Neural progenitor cell (in vitro differentiated cells): ENCODE data around the gene ATXN7L1. TPM values are rescaled to one million over a fixed set of nuclear protein-coding genes. Genes with fewer than 3 reads are reported as not detected.

Experiments used
- DNase-seq: peaks from one replicate; pipeline ENCODE4 v3.0.0-alpha.2; 2016; ENCODE audit warnings: low spot score
- H2AFZ ChIP-seq: fragments of 200-600 bp; sonication (generic); replicated peaks from 2 replicates; pipeline ENCODE4 v1.6.1; 2016; ENCODE audit warnings: antibody characterized with exemption
- H3F3A ChIP-seq: fragments of 200-600 bp; sonication (generic); 2 replicates; pipeline ENCODE4 v1.6.1; 2016; ENCODE audit warnings: antibody characterized with exemption, low read depth
- H3K27ac ChIP-seq: fragments of 200-600 bp; sonication (generic); 2 replicates; pipeline ENCODE4 v1.5.1; 2016; ENCODE audit warnings: mild to moderate bottlenecking
- H3K27me3 ChIP-seq: fragments of 200-600 bp; sonication (generic); 2 replicates; pipeline ENCODE4 v1.6.1; 2016; ENCODE audit warnings: mild to moderate bottlenecking, moderate library complexity
- H3K36me3 ChIP-seq: fragments of 200-600 bp; sonication (generic); 2 replicates; pipeline ENCODE4 v1.5.1; 2016
- H3K4me1 ChIP-seq: fragments of 200-600 bp; sonication (generic); 2 replicates; pipeline ENCODE4 v1.6.1; 2016; ENCODE audit warnings: mixed run types
- H3K4me2 ChIP-seq: fragments of 200-600 bp; sonication (generic); 2 replicates; pipeline ENCODE4 v1.6.1; 2016
- H3K4me3 ChIP-seq: fragments of 200-600 bp; sonication (generic); 2 replicates; pipeline ENCODE4 v1.5.1; 2016
- H3K79me2 ChIP-seq: fragments of 200-600 bp; sonication (generic); 2 replicates; pipeline ENCODE4 v1.6.1; 2016; ENCODE audit warnings: low read depth
- H3K9ac ChIP-seq: fragments of 200-600 bp; sonication (generic); 2 replicates; pipeline ENCODE4 v1.6.1; 2016
- H3K9me3 ChIP-seq: fragments of 200-600 bp; sonication (generic); 2 replicates; pipeline ENCODE4 v1.5.1; 2016; ENCODE audit warnings: low read depth
- H4K20me1 ChIP-seq: fragments of 200-600 bp; sonication (generic); 2 replicates; pipeline ENCODE4 v1.6.1; 2016; ENCODE audit warnings: low read depth
- H3K27ac Mint-ChIP-seq: 3 replicates; pipeline ENCODE4 v1.8.0; 2021; ENCODE audit warnings: mixed read lengths
- H3K27me3 Mint-ChIP-seq: 2 replicates; pipeline ENCODE4 v1.8.0; 2022; ENCODE audit warnings: low read depth, mild to moderate bottlenecking, inconsistent platforms, moderate library complexity, mixed read lengths; ENCODE audit not compliant: insufficient read depth
- H3K36me3 Mint-ChIP-seq: 3 replicates; pipeline ENCODE4 v1.8.0; 2021; ENCODE audit warnings: mixed read lengths
- H3K4me1 Mint-ChIP-seq: 3 replicates; pipeline ENCODE4 v1.8.0; 2021; ENCODE audit warnings: mixed read lengths
- H3K4me3 Mint-ChIP-seq: 3 replicates; pipeline ENCODE4 v1.8.0; 2021; ENCODE audit warnings: mild to moderate bottlenecking, moderate library complexity, mixed read lengths
- H3K9me3 Mint-ChIP-seq: 3 replicates; pipeline ENCODE4 v1.8.0; 2020; ENCODE audit warnings: mixed read lengths
- EZH2 ChIP-seq: fragments of 200-600 bp; sonication (generic); IDR thresholded peaks from 2 replicates; pipeline ENCODE4 v1.6.1; 2017; ENCODE audit warnings: antibody characterized with exemption, mild to moderate bottlenecking, moderate library complexity
- EZH2phosphoT487 ChIP-seq: fragments of 200-600 bp; sonication (generic); IDR thresholded peaks from 2 replicates; pipeline ENCODE4 v1.6.1; 2017; ENCODE audit warnings: antibody characterized with exemption
- total RNA-seq: library from RNA; depleted of rRNA; stranded (reverse); fragments of >200 nt; gene quantifications from 2 replicates; pipeline ENCODE4 v1.2.3, GENCODE V29; 2015; ENCODE audit warnings: low replicate concordance
- TF ChIP-seq, protein P1 (sequence below): fragments of 200-600 bp; sonication (generic); IDR thresholded peaks from 2 replicates; pipeline ENCODE4 v1.5.1; 2017; ENCODE audit warnings: antibody characterized with exemption, mild to moderate bottlenecking

ATXN7L1 gene
- total RNA-seq, 1 donor from 2014 or later = 5.9 TPM

DNA sequence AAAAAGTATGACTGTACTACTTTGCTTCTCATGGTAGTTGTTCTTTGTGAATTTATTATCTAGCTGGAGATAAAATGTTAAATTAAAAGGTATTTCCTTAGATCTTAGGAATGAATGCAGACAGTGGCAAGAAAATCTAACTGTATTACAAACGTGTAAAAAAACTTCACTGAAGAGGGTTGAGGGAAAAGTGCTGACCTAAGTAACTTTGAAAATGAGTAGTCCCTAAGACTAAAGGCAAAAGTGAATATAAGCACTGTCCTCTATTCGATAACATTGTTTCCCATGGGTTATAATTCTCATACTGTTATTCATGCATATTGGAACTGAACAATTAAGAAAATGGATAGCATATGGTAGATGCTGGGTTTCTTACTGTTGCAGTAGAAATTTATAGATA is 148.4 kb downstream of the ATXN7L1 start:
- no peaks in the 10 kb centered on the region for H3K27me3 Mint-ChIP-seq
- Histone ChIP-seq H3K36me3 (no peaks in the 10 kb centered on the region), H3K9ac (no peak overlapping the region), H2AFZ (no peak overlapping the region), H3K27me3 (no peaks in the 10 kb centered on the region), H3K4me1 (peaks cover 5% of the 10 kb centered on the region), H4K20me1 (peaks cover 1% of the 10 kb centered on the region), H3K79me2 (no peaks in the 10 kb centered on the region), H3F3A (no peaks in the 10 kb centered on the region), H3K27ac (no peak overlapping the region), H3K4me2 (no peak overlapping the region), H3K9me3 (no peaks in the 10 kb centered on the region), H3K4me3 (no peak overlapping the region)
- peaks cover 2% of the 10 kb centered on the region for H3K9me3 Mint-ChIP-seq
- H3K4me3 Mint-ChIP-seq = no peak overlapping the region
- peaks cover 2% of the 10 kb centered on the region for H3K36me3 Mint-ChIP-seq
- no peak for DNase-seq
- no peak overlapping the region for H3K27ac Mint-ChIP-seq
- peaks cover 12% of the 10 kb centered on the region for H3K4me1 Mint-ChIP-seq
- TF ChIP-seq EZH2phosphoT487 (no peak), EZH2 (no peak)
- TF ChIP-seq, protein P1, sequence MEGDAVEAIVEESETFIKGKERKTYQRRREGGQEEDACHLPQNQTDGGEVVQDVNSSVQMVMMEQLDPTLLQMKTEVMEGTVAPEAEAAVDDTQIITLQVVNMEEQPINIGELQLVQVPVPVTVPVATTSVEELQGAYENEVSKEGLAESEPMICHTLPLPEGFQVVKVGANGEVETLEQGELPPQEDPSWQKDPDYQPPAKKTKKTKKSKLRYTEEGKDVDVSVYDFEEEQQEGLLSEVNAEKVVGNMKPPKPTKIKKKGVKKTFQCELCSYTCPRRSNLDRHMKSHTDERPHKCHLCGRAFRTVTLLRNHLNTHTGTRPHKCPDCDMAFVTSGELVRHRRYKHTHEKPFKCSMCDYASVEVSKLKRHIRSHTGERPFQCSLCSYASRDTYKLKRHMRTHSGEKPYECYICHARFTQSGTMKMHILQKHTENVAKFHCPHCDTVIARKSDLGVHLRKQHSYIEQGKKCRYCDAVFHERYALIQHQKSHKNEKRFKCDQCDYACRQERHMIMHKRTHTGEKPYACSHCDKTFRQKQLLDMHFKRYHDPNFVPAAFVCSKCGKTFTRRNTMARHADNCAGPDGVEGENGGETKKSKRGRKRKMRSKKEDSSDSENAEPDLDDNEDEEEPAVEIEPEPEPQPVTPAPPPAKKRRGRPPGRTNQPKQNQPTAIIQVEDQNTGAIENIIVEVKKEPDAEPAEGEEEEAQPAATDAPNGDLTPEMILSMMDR = no peak

GRCh38 chr7:105724688-105725087 is 151.7 kb downstream of the ATXN7L1 start:
- Histone ChIP-seq H3F3A (peaks cover 6% of the 10 kb centered on the region), H3K27me3 (no peaks in the 10 kb centered on the region), H3K4me1 (peaks cover 13% of the 10 kb centered on the region), H3K4me2 (no peak overlapping the region), H4K20me1 (peaks cover 20% of the 10 kb centered on the region), H3K4me3 (no peak overlapping the region), H3K9ac (no peak overlapping the region), H3K27ac (no peak overlapping the region), H3K9me3 (no peaks in the 10 kb centered on the region), H3K36me3 (no peaks in the 10 kb centered on the region), H2AFZ (no peak overlapping the region), H3K79me2 (no peaks in the 10 kb centered on the region)
- Mint-ChIP-seq H3K36me3 (peaks cover 2% of the 10 kb centered on the region), H3K4me3 (no peak overlapping the region), H3K27me3 (peaks cover 3% of the 10 kb centered on the region), H3K9me3 (peaks cover 2% of the 10 kb centered on the region), H3K27ac (no peak overlapping the region), H3K4me1 (peaks cover 19% of the 10 kb centered on the region)
- TF ChIP-seq EZH2phosphoT487 (no peak), EZH2 (no peak)
- TF ChIP-seq, protein P1 = no peak
- no peak for DNase-seq

DNA sequence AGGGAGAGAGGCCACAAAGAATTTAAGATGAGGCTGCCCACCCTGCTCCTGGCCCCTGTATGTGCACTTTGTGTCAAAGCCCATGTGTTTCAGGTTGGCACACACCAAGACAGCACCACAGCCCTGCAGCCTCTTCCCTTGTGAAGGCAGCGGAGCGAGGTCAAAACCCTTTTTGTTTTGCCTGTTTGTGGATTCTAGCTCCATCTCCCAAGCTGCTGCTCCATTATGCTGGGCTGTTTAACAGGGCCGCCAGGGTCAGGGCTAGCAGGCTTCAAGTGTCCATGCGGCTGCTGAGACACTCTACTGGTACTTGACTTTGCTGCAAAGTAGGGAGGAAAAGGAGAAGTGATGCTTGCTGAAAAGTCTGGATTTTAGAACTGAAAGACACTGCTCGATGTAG is 152.8 kb downstream of the ATXN7L1 start:
- Histone ChIP-seq H3K4me1 (peaks cover 18% of the 10 kb centered on the region), H3K4me2 (no peak overlapping the region), H3K9me3 (no peaks in the 10 kb centered on the region), H3K27ac (no peak overlapping the region), H3K4me3 (no peak overlapping the region), H3K36me3 (no peaks in the 10 kb centered on the region), H4K20me1 (peaks cover 30% of the 10 kb centered on the region), H3K79me2 (no peaks in the 10 kb centered on the region), H3K27me3 (no peaks in the 10 kb centered on the region), H3K9ac (no peak overlapping the region), H3F3A (peaks cover 9% of the 10 kb centered on the region), H2AFZ (no peak overlapping the region)
- peaks cover 28% of the 10 kb centered on the region for H3K4me1 Mint-ChIP-seq
- H3K36me3 Mint-ChIP-seq = peaks cover 2% of the 10 kb centered on the region
- peak overlapping the region; percentile 53 for H3K27ac Mint-ChIP-seq
- peaks cover 3% of the 10 kb centered on the region for H3K27me3 Mint-ChIP-seq
- no peak overlapping the region for H3K4me3 Mint-ChIP-seq
- peak; percentile 47 for DNase-seq
- peaks cover 2% of the 10 kb centered on the region for H3K9me3 Mint-ChIP-seq
- no peak for TF ChIP-seq EZH2phosphoT487
- TF ChIP-seq EZH2 = no peak
- TF ChIP-seq, protein P1 = no peak
